HEK293 (cell line): ENCODE data around the gene SFT2D1.

Source experiments
- CTCF ChIA-PET: fragments of 350-600 bp; formaldehyde crosslinking; extraction: SDS; loops from one replicate; lab custom pipeline; 2021; ENCODE audit warnings: antibody characterized with exemption; lab: Yijun Ruan, JAX
- POLR2A ChIA-PET: fragments of 300-600 bp; formaldehyde crosslinking; extraction: SDS; loops from one replicate; lab custom pipeline; 2020; ENCODE audit warnings: antibody characterized with exemption, inconsistent platforms; lab: Yijun Ruan, JAX
- H3K27ac ChIP-seq: fragments of 200-500 bp; sonication (Bioruptor generic); 2 replicates; pipeline ENCODE4 v1.5.1; 2014; ENCODE audit warnings: low read depth, low read length, control low read depth, inconsistent platforms; ENCODE audit errors: extremely low read depth
- H3K36me3 ChIP-seq, 2 experiments: fragments of 200-500 bp in 1 of 2; sonication (Bioruptor generic) in 1 of 2; 1 replicate in 1 of 2; 2 replicates in 1 of 2; pipeline ENCODE4 v1.5.1; 2014 to 2017; ENCODE audit warnings: inconsistent platforms in 2 of 2, low read length in 2 of 2; ENCODE audit not compliant: control insufficient read depth in 2 of 2, insufficient read depth in 1 of 2
- H3K4me1 ChIP-seq: fragments of 200-500 bp; sonication (Bioruptor generic); 2 replicates; pipeline ENCODE4 v1.5.1; 2014; ENCODE audit warnings: mild to moderate bottlenecking, low read length, inconsistent platforms; ENCODE audit not compliant: control insufficient read depth, insufficient read depth
- H3K4me3 ChIP-seq: 2 replicates; pipeline ENCODE4 v1.5.1; 2011; ENCODE audit warnings: low read depth, mild to moderate bottlenecking, control low read depth, low read length, moderate library complexity
- H3K9me3 ChIP-seq: fragments of 200-500 bp; sonication (Bioruptor generic); 2 replicates; pipeline ENCODE4 v1.5.1; 2014; ENCODE audit warnings: low read depth, low read length, inconsistent platforms; ENCODE audit not compliant: control insufficient read depth, insufficient read depth
- ATF2 ChIP-seq: fragments of 450-650 bp; formaldehyde crosslinking; IDR thresholded peaks from 2 replicates; pipeline ENCODE4 v1.5.1; 2016; ENCODE audit warnings: missing biosample characterization, missing genetic modification characterization, low read depth
- GLI4 ChIP-seq: fragments of 450-650 bp; formaldehyde crosslinking; IDR thresholded peaks from 2 replicates; pipeline ENCODE4 v1.5.1; 2016; ENCODE audit warnings: missing biosample characterization, missing genetic modification characterization
- HOXD13 ChIP-seq: sonication (generic); formaldehyde crosslinking; IDR thresholded peaks from 2 replicates; pipeline ENCODE4 v1.8.0; 2022; ENCODE audit warnings: missing genetic modification reagents, borderline replicate concordance
- KLF1 ChIP-seq: fragments of 450-650 bp; formaldehyde crosslinking; IDR thresholded peaks from 2 replicates; pipeline ENCODE4 v1.5.1; 2016; ENCODE audit warnings: missing biosample characterization, missing genetic modification characterization
- SP2 ChIP-seq: fragments of 450-650 bp; formaldehyde crosslinking; IDR thresholded peaks from 2 replicates; pipeline ENCODE4 v1.5.1; 2016; ENCODE audit warnings: missing biosample characterization, missing genetic modification characterization
- ZBTB7A ChIP-seq: fragments of 450-650 bp; formaldehyde crosslinking; IDR thresholded peaks from 2 replicates; pipeline ENCODE4 v1.5.1; 2016; ENCODE audit warnings: low read depth, missing biosample characterization, missing genetic modification characterization
- ZIC2 ChIP-seq: fragments of 450-650 bp; formaldehyde crosslinking; IDR thresholded peaks from 2 replicates; pipeline ENCODE4 v1.5.1; 2016; ENCODE audit warnings: missing biosample characterization, missing genetic modification characterization
- ZNF133 ChIP-seq: fragments of 450-650 bp; formaldehyde crosslinking; IDR thresholded peaks from 2 replicates; pipeline ENCODE4 v1.5.1; 2016; ENCODE audit warnings: missing biosample characterization, missing genetic modification characterization
- ZNF184 ChIP-seq: fragments of 450-650 bp; IDR thresholded peaks from 2 replicates; pipeline ENCODE4 v1.5.1; 2018; ENCODE audit warnings: missing biosample characterization, mild to moderate bottlenecking, missing genetic modification characterization
- ZNF23 ChIP-seq: fragments of 450-650 bp; formaldehyde crosslinking; IDR thresholded peaks from 2 replicates; pipeline ENCODE4 v1.5.1; 2016; ENCODE audit warnings: missing biosample characterization, missing genetic modification characterization, borderline replicate concordance
- ZNF248 ChIP-seq: fragments of 450-650 bp; formaldehyde crosslinking; IDR thresholded peaks from 2 replicates; pipeline ENCODE4 v1.5.1; 2017; ENCODE audit warnings: missing biosample characterization, missing genetic modification characterization
- ZNF280C ChIP-seq: fragments of 450-650 bp; formaldehyde crosslinking; IDR thresholded peaks from 2 replicates; pipeline ENCODE4 v1.5.1; 2016; ENCODE audit warnings: missing biosample characterization, missing genetic modification characterization
- ZNF280D ChIP-seq: fragments of 450-650 bp; formaldehyde crosslinking; IDR thresholded peaks from 2 replicates; pipeline ENCODE4 v1.5.1; 2016; ENCODE audit warnings: missing biosample characterization, missing genetic modification characterization
- ZNF324 ChIP-seq: fragments of 450-650 bp; formaldehyde crosslinking; IDR thresholded peaks from 2 replicates; pipeline ENCODE4 v1.5.1; 2016; ENCODE audit warnings: missing biosample characterization, missing genetic modification characterization
- ZNF335 ChIP-seq: fragments of 450-650 bp; formaldehyde crosslinking; conservative IDR thresholded peaks from 2 replicates; pipeline ENCODE4 v1.5.1; 2016; ENCODE audit warnings: missing biosample characterization, missing genetic modification characterization
- ZNF350 ChIP-seq: fragments of 450-650 bp; formaldehyde crosslinking; IDR thresholded peaks from 2 replicates; pipeline ENCODE4 v1.5.0; 2017; ENCODE audit warnings: missing biosample characterization, mild to moderate bottlenecking, missing genetic modification characterization
- ZNF37A ChIP-seq: fragments of 450-650 bp; IDR thresholded peaks from 2 replicates; pipeline ENCODE4 v1.5.1; 2018; ENCODE audit warnings: missing biosample characterization, missing genetic modification characterization
- ZNF514 ChIP-seq: fragments of 450-650 bp; formaldehyde crosslinking; IDR thresholded peaks from 2 replicates; pipeline ENCODE4 v1.5.1; 2016; ENCODE audit warnings: missing biosample characterization, missing genetic modification characterization
- ZNF530 ChIP-seq: fragments of 450-650 bp; formaldehyde crosslinking; IDR thresholded peaks from 2 replicates; pipeline ENCODE4 v1.5.1; 2016; ENCODE audit warnings: low read depth, missing biosample characterization, missing genetic modification characterization
- ZNF548 ChIP-seq: fragments of 450-650 bp; formaldehyde crosslinking; IDR thresholded peaks from 2 replicates; pipeline ENCODE4 v1.5.1; 2016; ENCODE audit warnings: missing biosample characterization, missing genetic modification characterization
- ZNF561 ChIP-seq: fragments of 450-650 bp; IDR thresholded peaks from 2 replicates; pipeline ENCODE4 v1.5.1; 2018; ENCODE audit warnings: missing biosample characterization, missing genetic modification characterization, borderline replicate concordance
- ZNF600 ChIP-seq: fragments of 450-650 bp; formaldehyde crosslinking; IDR thresholded peaks from 2 replicates; pipeline ENCODE4 v1.5.1; 2016; ENCODE audit warnings: missing biosample characterization, missing genetic modification characterization
- ZNF658 ChIP-seq: fragments of 450-650 bp; formaldehyde crosslinking; IDR thresholded peaks from 2 replicates; pipeline ENCODE4; 2016; ENCODE audit warnings: missing biosample characterization, missing genetic modification characterization
- ZNF660 ChIP-seq: fragments of 450-650 bp; IDR thresholded peaks from 2 replicates; pipeline ENCODE4 v1.5.1; 2018; ENCODE audit warnings: missing biosample characterization, mild to moderate bottlenecking, missing genetic modification characterization
- ZNF704 ChIP-seq: fragments of 450-650 bp; formaldehyde crosslinking; IDR thresholded peaks from 2 replicates; pipeline ENCODE4 v1.5.1; 2016; ENCODE audit warnings: missing biosample characterization, missing genetic modification characterization
- ZNF843 ChIP-seq: fragments of 450-650 bp; formaldehyde crosslinking; IDR thresholded peaks from 2 replicates; pipeline ENCODE4 v1.5.1; 2016; ENCODE audit warnings: missing biosample characterization, missing genetic modification characterization

SFT2D1 gene

GRCh38 chr6:166307082-166308032 lies 35.0 kb downstream of the SFT2D1 start:
- ChIA-PET POLR2A (no interaction called here), CTCF (interaction anchor here (0.6 to 1.9 kb wide), 3 partner anchors 74 to 190 kb away, joined by 3 to 7 read pairs (median 3); no protein-coding TSS in a partner anchor)
- H3K9me3 ChIP-seq, result no peaks in the 10 kb centered on the region
- no peaks in the 10 kb centered on the region for H3K4me1 ChIP-seq
- H3K36me3 ChIP-seq, result no peaks in the 10 kb centered on the region
- no peak for TF ChIP-seq ZNF660
- TF ChIP-seq ZNF843, result no peak
- no peak for TF ChIP-seq GLI4
- no peak for TF ChIP-seq ZNF23
- TF ChIP-seq ZNF280C, result no peak
- no peak for TF ChIP-seq ZNF280D
- no peak for TF ChIP-seq ZNF530 (tag by site-specific recombination)
- no peak for TF ChIP-seq ZNF561 (tag by site-specific recombination)
- no peak for TF ChIP-seq ZBTB7A (tag by site-specific recombination)
- no peak for TF ChIP-seq ZNF704 (tag by site-specific recombination)
- no peak for TF ChIP-seq HOXD13 (CRISPR knock-in tag)
- TF ChIP-seq, all 188 proteins: peak for 0
- Histone ChIP-seq H3K4me3 (no peak overlapping the region), H3K27ac (no peak overlapping the region)

- Histone ChIP-seq H3K4me1 (no peaks in the 10 kb centered on the region), H3K36me3 (no peaks in the 10 kb centered on the region), H3K9me3 (no peaks in the 10 kb centered on the region), H3K4me3 (no peak overlapping the region), H3K27ac (no peak overlapping the region)
- TF ChIP-seq ZNF335 (tag by site-specific recombination) (no peak), ATF2 (tag by site-specific recombination) (no peak), ZNF37A (tag by site-specific recombination) (no peak), ZNF548 (tag by site-specific recombination) (no peak), KLF1 (tag by site-specific recombination) (no peak), SP2 (no peak), ZNF514 (tag by site-specific recombination) (no peak), ZNF350 (tag by site-specific recombination) (no peak), ZNF133 (no peak), ZNF248 (tag by site-specific recombination) (no peak), ZNF184 (tag by site-specific recombination) (no peak), ZIC2 (tag by site-specific recombination) (no peak), ZNF324 (no peak), ZNF600 (tag by site-specific recombination) (no peak), ZNF658 (no peak)
- ChIA-PET POLR2A (no interaction called here), CTCF (interaction anchor here (0.6 to 1.0 kb wide), 2 partner anchors 75 to 424 kb away, joined by 3 to 4 read pairs; no protein-coding TSS in a partner anchor)
Observed at GRCh38 chr6:166306378-166307081, 35.8 kb downstream of the SFT2D1 start.
